Measurements from ENCODE around the gene ATG13. TPM values are rescaled to one million over a fixed set of nuclear protein-coding genes. Genes with fewer than 3 reads are reported as not detected.
A peak's percentile ranks its signal among the peaks of the same experiment; 100 is the strongest.

ATG13 gene
- total RNA-seq, 4 donors from 2014 or later: 42.0 to 151 (median 98.0) TPM

DNA sequence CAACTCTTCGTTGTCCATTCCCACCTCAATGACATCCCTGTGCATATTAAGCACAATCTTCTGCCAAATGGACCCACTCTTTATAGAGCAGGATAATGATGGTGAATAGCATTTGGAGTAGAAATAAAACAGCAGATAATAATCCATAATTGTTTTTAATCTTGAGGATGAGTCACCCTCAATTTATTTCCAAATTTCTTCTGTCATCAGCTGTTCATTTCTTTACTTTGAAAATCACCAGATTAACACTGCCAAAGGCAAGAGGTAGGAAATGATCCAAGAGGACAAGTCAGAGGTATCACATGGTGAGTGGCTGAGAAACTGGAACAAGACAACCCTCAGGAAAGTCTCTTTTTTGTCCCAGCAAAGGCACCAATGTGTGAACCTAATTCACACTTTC, 16.2 kb upstream of the ATG13 start:
- DNase-seq (ENCODE audit: low spot score in 2 of 2): peak in 1 of 2 donors; percentile 41
- intact Hi-C loops (cut with DNase I; ENCODE audit: low total_unique reads): no loop called here
- TF ChIP-seq POLR2A (IDR thresholded peaks at IDR 0.05): no peak
- TF ChIP-seq, protein P1, sequence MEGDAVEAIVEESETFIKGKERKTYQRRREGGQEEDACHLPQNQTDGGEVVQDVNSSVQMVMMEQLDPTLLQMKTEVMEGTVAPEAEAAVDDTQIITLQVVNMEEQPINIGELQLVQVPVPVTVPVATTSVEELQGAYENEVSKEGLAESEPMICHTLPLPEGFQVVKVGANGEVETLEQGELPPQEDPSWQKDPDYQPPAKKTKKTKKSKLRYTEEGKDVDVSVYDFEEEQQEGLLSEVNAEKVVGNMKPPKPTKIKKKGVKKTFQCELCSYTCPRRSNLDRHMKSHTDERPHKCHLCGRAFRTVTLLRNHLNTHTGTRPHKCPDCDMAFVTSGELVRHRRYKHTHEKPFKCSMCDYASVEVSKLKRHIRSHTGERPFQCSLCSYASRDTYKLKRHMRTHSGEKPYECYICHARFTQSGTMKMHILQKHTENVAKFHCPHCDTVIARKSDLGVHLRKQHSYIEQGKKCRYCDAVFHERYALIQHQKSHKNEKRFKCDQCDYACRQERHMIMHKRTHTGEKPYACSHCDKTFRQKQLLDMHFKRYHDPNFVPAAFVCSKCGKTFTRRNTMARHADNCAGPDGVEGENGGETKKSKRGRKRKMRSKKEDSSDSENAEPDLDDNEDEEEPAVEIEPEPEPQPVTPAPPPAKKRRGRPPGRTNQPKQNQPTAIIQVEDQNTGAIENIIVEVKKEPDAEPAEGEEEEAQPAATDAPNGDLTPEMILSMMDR (IDR thresholded peaks at IDR 0.05): no peak
- 28 to 40% methylated on average over 1 of the region's 1 CpG for WGBS, 2 donors
- no peak overlapping the region for H3K4me3 ChIP-seq (ENCODE audit: low read depth, poor library complexity, severe bottlenecking)

DNA sequence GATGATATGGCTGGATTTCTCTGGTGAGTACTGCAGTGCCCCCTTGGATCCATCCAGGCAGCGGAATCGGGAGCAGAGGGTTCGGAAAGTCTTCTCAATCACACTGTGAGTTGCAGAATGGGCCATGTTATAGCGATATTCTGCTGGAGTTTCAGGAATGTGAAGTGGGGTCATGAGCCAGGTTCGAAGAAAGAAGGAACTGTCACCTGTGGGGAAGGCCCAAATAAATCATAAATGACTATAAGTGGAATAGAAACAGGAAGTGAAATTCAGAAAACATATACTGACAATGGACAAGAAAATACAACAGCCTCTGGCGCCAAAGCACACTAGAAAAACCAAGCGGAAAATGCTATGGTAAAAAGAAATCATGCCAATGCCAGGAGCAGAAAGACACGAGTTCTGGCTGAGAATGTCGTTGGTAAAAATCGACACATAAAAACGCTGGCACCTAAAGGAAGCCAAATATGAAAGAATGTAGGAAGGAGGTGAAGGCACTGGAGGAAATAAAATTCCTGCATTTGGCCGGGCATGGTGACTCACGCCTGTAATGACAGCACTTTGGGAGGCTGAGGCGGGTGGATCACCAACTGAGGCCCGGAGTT, 13.5 kb upstream of the ATG13 start:
- DNase-seq (ENCODE audit: low spot score in 2 of 2): no peak
- TF ChIP-seq, protein P1 (IDR thresholded peaks at IDR 0.05): no peak
- no peak for TF ChIP-seq POLR2A (IDR thresholded peaks at IDR 0.05)
- intact Hi-C loops (cut with DNase I; ENCODE audit: low total_unique reads): no loop called here
- WGBS, 2 donors: 91 to 92% methylated on average over 15 of the region's 15 CpGs
- no peak overlapping the region for H3K4me3 ChIP-seq (ENCODE audit: low read depth, poor library complexity, severe bottlenecking)

DNA sequence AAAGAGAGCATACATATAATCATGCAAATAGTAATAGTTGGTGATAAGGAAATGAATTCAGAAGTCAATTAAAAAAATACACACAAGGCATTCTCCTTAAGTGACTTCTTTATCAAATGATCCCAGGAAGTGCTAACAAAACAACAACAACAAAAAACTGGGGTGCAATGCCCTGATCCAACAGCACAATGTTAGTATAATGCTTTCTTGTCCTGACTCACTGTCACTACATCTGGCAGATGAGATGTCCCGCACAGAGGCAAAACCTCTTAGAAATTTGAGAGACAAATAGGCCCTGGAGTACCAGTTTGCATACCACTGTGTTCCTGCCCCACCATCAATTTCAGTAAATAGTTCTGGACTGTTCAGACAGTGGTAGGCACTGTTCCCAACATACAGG, 12.6 kb upstream of the ATG13 start:
- WGBS, 2 donors: 88 to 95% methylated on average over 1 of the region's 1 CpG
- no peak overlapping the region for H3K4me3 ChIP-seq (ENCODE audit: low read depth, poor library complexity, severe bottlenecking)
- intact Hi-C loops (cut with DNase I; ENCODE audit: low total_unique reads): no loop called here
- TF ChIP-seq, protein P1 (IDR thresholded peaks at IDR 0.05): no peak
- TF ChIP-seq POLR2A (IDR thresholded peaks at IDR 0.05): no peak
- no peak for DNase-seq (ENCODE audit: low spot score in 2 of 2)

DNA sequence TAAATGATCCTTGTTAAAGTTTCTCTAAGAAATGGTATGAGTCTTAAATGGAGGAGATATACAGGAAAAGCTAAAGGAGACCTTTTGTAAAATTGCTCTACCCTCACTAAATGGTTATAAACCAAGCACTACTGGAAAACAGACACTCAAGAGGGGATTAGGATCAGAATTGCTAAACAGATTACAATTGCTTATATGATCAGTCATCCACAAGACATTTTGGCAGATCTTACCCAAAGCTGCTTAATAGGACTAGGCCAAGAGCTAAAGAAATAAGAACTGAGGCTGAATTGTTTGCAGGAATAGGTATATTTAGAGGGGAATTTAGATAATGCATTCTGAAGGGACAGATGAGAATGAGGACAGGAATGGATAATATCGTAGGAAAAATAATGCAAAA, 9.8 kb upstream of the ATG13 start:
- no peak for TF ChIP-seq POLR2A (IDR thresholded peaks at IDR 0.05)
- TF ChIP-seq, protein P1 (IDR thresholded peaks at IDR 0.05): no peak
- DNase-seq (ENCODE audit: low spot score in 2 of 2): no peak
- intact Hi-C loops (cut with DNase I; ENCODE audit: low total_unique reads): no loop called here
- WGBS, 2 donors: 70 to 85% methylated on average over 1 of the region's 1 CpG
- H3K4me3 ChIP-seq (ENCODE audit: low read depth, poor library complexity, severe bottlenecking): no peak overlapping the region

DNA sequence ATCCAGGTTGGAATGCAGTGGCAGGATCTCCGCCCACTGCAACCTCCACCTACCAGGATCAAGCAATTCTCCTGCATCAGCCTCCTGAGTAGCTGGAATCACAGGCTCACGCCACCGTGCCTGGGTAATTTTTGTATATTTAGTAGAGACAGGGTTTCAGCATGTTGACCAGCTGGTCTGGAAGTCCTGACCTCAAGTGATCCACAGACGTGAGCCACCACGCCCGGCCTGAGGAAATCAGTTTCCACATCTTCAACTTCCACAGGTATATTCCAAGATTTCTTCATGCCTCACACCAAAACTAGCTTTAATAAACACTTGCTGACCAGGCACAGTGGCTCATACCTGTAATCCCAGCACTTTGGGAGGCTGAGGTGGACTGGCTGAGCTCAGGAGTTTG, 8.0 kb upstream of the ATG13 start:
- DNase-seq (ENCODE audit: low spot score in 2 of 2): no peak
- WGBS, 2 donors: 91 to 94% methylated on average over 6 of the region's 6 CpGs

More for the DNA sequence above, 8.0 kb upstream of the ATG13 start:
- intact Hi-C loops (cut with DNase I; ENCODE audit: low total_unique reads): no loop called here
- no peak overlapping the region for H3K4me3 ChIP-seq (ENCODE audit: low read depth, poor library complexity, severe bottlenecking)
- TF ChIP-seq, protein P1 (IDR thresholded peaks at IDR 0.05): no peak
- TF ChIP-seq POLR2A (IDR thresholded peaks at IDR 0.05): no peak

All from lower leg skin (tissue), 4 donors.